Measurements from ENCODE around the gene PTGDS.

Gene PTGDS

DNA sequence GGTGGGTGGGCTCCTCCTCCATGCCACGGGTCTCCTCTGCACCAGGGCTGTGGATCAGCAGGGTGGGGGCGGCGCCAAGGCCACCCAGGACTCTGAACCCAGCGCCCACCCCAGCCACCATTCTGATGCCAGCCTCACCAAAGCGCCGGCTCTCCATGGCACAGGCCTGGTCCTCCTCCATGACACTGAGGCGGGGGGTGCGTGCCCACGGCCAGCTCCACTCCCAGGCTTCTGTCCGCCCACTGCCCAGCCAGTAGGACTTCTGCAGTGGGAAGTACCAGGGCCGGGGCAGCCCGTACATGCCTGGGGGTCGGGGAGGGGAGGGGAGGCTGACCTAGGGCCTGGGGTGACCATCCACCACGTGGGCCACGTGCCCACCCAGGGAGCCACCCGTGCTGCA, 39.1 kb downstream of the PTGDS start:
- no peaks in the 10 kb centered on the region for H3K4me1 ChIP-seq (ENCODE audit: control insufficient read depth, insufficient read depth, low read length)
- H3K9ac ChIP-seq (ENCODE audit: low read length): no peak overlapping the region
- H3K27ac ChIP-seq (ENCODE audit: low read depth, low read length): no peak overlapping the region
- H3K27me3 ChIP-seq (ENCODE audit: control insufficient read depth, insufficient read depth, low read length): no peaks in the 10 kb centered on the region
- H3K36me3 ChIP-seq (ENCODE audit: control insufficient read depth, insufficient read depth, low read length): peaks cover 8% of the 10 kb centered on the region
- no peak overlapping the region for H3K4me3 ChIP-seq (ENCODE audit: low read length)

DNA sequence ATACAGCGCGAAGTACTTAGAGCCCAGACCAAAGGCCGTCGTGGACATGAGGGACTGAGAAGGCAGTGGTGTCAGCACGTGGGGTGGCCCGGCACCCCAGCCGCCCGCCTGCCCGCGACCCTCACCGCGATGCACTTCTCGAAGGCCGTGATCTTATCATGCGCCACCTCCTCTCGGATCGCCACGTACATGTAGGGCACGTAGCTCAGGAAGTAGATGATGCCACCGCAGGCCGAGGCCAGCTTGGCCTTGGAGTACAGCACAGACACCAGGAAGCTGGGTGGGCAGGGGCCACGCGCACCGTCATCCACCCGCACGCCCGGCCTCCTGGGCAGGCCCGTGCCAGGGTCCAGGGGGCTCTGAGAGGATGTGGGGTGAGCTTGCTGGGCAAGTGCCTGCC, 39.8 kb downstream of the PTGDS start:
- no peak overlapping the region for H3K4me3 ChIP-seq (ENCODE audit: low read length)
- H3K27me3 ChIP-seq (ENCODE audit: control insufficient read depth, insufficient read depth, low read length): no peaks in the 10 kb centered on the region
- H3K4me1 ChIP-seq (ENCODE audit: control insufficient read depth, insufficient read depth, low read length): no peaks in the 10 kb centered on the region
- H3K36me3 ChIP-seq (ENCODE audit: control insufficient read depth, insufficient read depth, low read length): peaks cover 8% of the 10 kb centered on the region
- H3K27ac ChIP-seq (ENCODE audit: low read depth, low read length): no peak overlapping the region
- H3K9ac ChIP-seq (ENCODE audit: low read length): no peak overlapping the region

DNA sequence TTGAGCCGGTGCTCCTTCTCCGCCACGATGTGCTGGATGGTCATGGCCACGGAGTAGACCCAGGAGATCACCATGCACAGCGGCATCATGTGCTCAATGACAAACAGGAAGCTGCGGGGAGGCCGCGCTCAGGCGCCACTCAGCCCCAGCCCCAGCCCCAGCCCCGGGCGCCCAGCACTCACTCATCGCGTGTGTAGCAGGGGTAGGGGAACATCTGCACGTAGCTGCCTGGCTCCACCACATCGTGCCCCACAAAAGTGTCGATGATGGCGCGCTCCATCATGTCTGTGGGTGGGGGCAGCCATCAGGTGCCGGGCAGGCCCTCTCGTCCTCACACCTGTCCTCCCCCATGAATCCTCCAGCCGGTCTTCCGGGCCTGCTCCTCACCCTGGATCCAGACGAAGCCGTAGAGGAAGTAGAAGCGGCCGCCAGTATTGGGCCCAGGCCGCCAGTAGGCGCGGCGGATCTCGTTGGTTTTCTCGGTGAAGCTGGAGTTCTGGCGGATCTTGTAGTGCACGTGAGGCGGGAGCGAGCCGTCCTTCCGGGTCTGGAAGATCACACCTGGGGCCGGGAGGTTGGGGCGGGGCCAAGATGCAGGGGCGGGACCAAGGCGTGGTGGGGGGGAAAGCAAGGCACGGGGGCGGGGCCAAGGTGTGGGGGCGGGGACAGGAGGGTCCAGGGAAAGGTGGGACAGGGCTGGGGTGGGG, 40.6 kb downstream of the PTGDS start:
- no peaks in the 10 kb centered on the region for H3K4me1 ChIP-seq (ENCODE audit: control insufficient read depth, insufficient read depth, low read length)
- H3K27ac ChIP-seq (ENCODE audit: low read depth, low read length): no peak overlapping the region
- H3K4me3 ChIP-seq (ENCODE audit: low read length): no peak overlapping the region
- H3K27me3 ChIP-seq (ENCODE audit: control insufficient read depth, insufficient read depth, low read length): no peaks in the 10 kb centered on the region
- no peak overlapping the region for H3K9ac ChIP-seq (ENCODE audit: low read length)
- peaks cover 8% of the 10 kb centered on the region for H3K36me3 ChIP-seq (ENCODE audit: control insufficient read depth, insufficient read depth, low read length)

- peaks cover 8% of the 10 kb centered on the region for H3K36me3 ChIP-seq (ENCODE audit: control insufficient read depth, insufficient read depth, low read length)
- H3K4me3 ChIP-seq (ENCODE audit: low read length): no peak overlapping the region
- no peaks in the 10 kb centered on the region for H3K27me3 ChIP-seq (ENCODE audit: control insufficient read depth, insufficient read depth, low read length)
- H3K27ac ChIP-seq (ENCODE audit: low read depth, low read length): no peak overlapping the region
- no peaks in the 10 kb centered on the region for H3K4me1 ChIP-seq (ENCODE audit: control insufficient read depth, insufficient read depth, low read length)
- H3K9ac ChIP-seq (ENCODE audit: low read length): no peak overlapping the region
These were observed 41.7 kb downstream of the PTGDS start for GRCh38 chr9:137018761-137019559.

DNA sequence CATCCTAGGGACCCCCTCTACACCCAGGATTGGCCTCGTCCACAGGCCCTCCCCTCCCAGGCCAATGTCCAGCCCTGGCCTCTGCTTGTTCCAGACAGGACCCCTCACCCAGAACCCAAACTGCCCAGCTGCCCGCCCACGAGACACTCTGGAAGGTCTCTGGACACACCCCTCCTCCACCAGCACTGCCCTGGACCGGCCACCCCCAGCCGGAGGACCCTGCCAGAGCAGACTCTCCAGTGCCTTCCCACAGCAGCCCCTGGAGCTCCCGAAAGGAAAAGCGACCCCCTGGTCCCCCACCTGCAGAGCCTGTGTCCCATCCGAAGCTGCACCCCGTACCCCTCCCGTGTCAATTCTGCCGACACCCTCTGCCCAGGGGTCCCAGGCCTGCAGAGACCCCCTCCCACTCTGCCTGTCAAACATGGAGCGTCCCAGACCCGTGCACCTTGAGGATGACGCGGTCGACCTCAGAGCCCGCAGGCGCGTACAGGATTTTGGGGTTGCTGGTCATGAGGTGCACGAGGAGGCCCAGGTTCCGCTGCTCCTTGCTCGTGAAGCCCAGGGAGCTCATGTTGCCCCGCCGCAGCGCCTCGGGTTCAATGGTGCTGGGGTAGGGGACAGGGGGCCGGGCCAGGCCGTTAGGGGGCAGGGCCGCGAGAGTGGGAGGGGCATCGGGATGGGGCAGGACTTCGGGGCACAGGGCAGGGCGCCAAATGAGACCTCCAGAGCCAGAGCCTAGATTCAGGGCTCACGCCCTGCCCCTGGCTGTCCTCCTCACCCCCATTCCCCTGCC, 42.8 kb downstream of the PTGDS start:
- Histone ChIP-seq H3K36me3 (ENCODE audit: control insufficient read depth, insufficient read depth, low read length) (peaks cover 8% of the 10 kb centered on the region), H3K27ac (ENCODE audit: low read depth, low read length) (no peak overlapping the region), H3K9ac (ENCODE audit: low read length) (no peak overlapping the region), H3K4me1 (ENCODE audit: control insufficient read depth, insufficient read depth, low read length) (no peaks in the 10 kb centered on the region), H3K4me3 (ENCODE audit: low read length) (no peak overlapping the region), H3K27me3 (ENCODE audit: control insufficient read depth, insufficient read depth, low read length) (no peaks in the 10 kb centered on the region)

GRCh38 chr9:137020771-137021567, 43.7 kb downstream of the PTGDS start:
- Histone ChIP-seq H3K4me1 (ENCODE audit: control insufficient read depth, insufficient read depth, low read length) (no peaks in the 10 kb centered on the region), H3K27me3 (ENCODE audit: control insufficient read depth, insufficient read depth, low read length) (no peaks in the 10 kb centered on the region), H3K4me3 (ENCODE audit: low read length) (no peak overlapping the region), H3K27ac (ENCODE audit: low read depth, low read length) (no peak overlapping the region), H3K36me3 (ENCODE audit: control insufficient read depth, insufficient read depth, low read length) (peaks cover 4% of the 10 kb centered on the region), H3K9ac (ENCODE audit: low read length) (no peak overlapping the region)

- no peak overlapping the region for H3K27ac ChIP-seq (ENCODE audit: low read depth, low read length)
These were observed 44.3 kb downstream of the PTGDS start for GRCh38 chr9:137021568-137021978.

DNA sequence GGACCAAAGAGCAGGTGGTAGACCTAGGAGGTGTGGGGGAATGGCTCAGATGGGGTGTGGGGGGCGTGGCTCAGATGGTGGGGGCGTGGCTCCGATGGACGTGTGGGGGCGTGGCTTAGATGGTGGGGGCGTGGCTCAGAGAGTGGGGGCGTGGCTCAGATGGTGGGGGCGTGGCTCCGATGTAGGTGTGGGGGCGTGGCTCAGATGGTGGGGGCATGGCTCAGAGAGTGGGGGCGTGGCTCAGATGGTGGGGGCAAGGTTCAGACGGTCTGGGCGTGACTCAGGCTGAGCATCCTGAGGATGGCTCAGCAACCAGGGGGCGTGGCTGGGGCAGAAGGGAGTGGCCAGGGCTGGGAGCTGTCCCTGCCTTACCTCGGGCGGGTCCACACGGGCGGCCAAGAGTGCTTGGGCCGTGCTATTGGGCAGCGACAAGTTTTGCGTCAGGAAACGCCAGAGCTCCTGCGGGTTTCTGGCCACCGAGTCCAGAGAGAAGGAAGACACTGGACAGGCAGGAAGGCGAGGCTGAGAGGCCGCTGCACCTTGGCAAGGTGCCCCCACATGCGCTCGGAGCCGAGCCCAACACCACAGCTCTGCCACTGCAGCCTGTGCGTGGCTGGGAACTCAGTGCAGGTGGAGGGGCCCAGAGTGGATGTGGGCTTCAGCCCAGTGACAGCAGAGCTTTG, 44.8 kb downstream of the PTGDS start:
- Histone ChIP-seq H3K4me1 (ENCODE audit: control insufficient read depth, insufficient read depth, low read length) (no peaks in the 10 kb centered on the region), H3K9ac (ENCODE audit: low read length) (no peak overlapping the region), H3K27me3 (ENCODE audit: control insufficient read depth, insufficient read depth, low read length) (no peaks in the 10 kb centered on the region), H3K36me3 (ENCODE audit: control insufficient read depth, insufficient read depth, low read length) (no peaks in the 10 kb centered on the region), H3K27ac (ENCODE audit: low read depth, low read length) (no peak overlapping the region), H3K4me3 (ENCODE audit: low read length) (no peak overlapping the region)

More at GRCh38 chr9:137021568-137021978, 44.3 kb downstream of the PTGDS start:
- no peaks in the 10 kb centered on the region for H3K27me3 ChIP-seq (ENCODE audit: control insufficient read depth, insufficient read depth, low read length)
- H3K36me3 ChIP-seq (ENCODE audit: control insufficient read depth, insufficient read depth, low read length): no peaks in the 10 kb centered on the region
- H3K4me3 ChIP-seq (ENCODE audit: low read length): no peak overlapping the region
- H3K9ac ChIP-seq (ENCODE audit: low read length): no peak overlapping the region
- no peaks in the 10 kb centered on the region for H3K4me1 ChIP-seq (ENCODE audit: control insufficient read depth, insufficient read depth, low read length)

GRCh38 chr9:137022662-137023008, 45.3 kb downstream of the PTGDS start:
- H3K9ac ChIP-seq (ENCODE audit: low read length): no peak overlapping the region
- no peaks in the 10 kb centered on the region for H3K36me3 ChIP-seq (ENCODE audit: control insufficient read depth, insufficient read depth, low read length)
- no peaks in the 10 kb centered on the region for H3K27me3 ChIP-seq (ENCODE audit: control insufficient read depth, insufficient read depth, low read length)
- H3K4me3 ChIP-seq (ENCODE audit: low read length): no peak overlapping the region
- H3K4me1 ChIP-seq (ENCODE audit: control insufficient read depth, insufficient read depth, low read length): peaks cover 4% of the 10 kb centered on the region
- H3K27ac ChIP-seq (ENCODE audit: low read depth, low read length): no peak overlapping the region

DNA sequence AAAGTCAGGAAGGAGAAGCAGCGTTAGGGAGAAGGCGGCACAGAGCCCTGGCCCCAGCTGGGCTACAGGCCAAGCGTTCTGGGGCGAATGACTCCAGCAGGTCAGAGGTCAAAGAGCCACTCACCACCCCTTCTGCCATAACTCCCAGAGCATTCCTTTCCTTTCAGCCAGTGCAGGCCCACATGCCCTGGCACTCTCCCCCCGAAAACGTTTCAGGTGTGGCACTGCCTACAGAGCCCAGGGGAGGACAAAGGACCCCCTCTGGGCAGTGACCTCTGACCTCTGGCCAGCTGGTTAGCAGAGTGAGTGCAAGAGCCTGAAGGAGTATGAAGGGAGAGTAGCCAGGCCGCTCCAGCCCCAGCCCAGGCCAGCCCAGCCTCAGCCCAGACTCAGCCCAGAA, 45.9 kb downstream of the PTGDS start:
- H3K36me3 ChIP-seq (ENCODE audit: control insufficient read depth, insufficient read depth, low read length): no peaks in the 10 kb centered on the region
- no peak overlapping the region for H3K9ac ChIP-seq (ENCODE audit: low read length)
- H3K4me1 ChIP-seq (ENCODE audit: control insufficient read depth, insufficient read depth, low read length): peaks cover 4% of the 10 kb centered on the region
- H3K27ac ChIP-seq (ENCODE audit: low read depth, low read length): no peak overlapping the region
- no peaks in the 10 kb centered on the region for H3K27me3 ChIP-seq (ENCODE audit: control insufficient read depth, insufficient read depth, low read length)
- H3K4me3 ChIP-seq (ENCODE audit: low read length): no peak overlapping the region

- peaks cover 4% of the 10 kb centered on the region for H3K4me1 ChIP-seq (ENCODE audit: control insufficient read depth, insufficient read depth, low read length)
- no peaks in the 10 kb centered on the region for H3K27me3 ChIP-seq (ENCODE audit: control insufficient read depth, insufficient read depth, low read length)
- H3K9ac ChIP-seq (ENCODE audit: low read length): no peak overlapping the region
- H3K36me3 ChIP-seq (ENCODE audit: control insufficient read depth, insufficient read depth, low read length): no peaks in the 10 kb centered on the region
- no peak overlapping the region for H3K27ac ChIP-seq (ENCODE audit: low read depth, low read length)
- no peak overlapping the region for H3K4me3 ChIP-seq (ENCODE audit: low read length)
These were observed 46.3 kb downstream of the PTGDS start for GRCh38 chr9:137023583-137023991.

Measured in rectal smooth muscle tissue (tissue), 1 donor.